ENCODE data around the gene ASPHD1.
A peak's percentile ranks its signal among the peaks of the same experiment; 100 is the strongest.

ASPHD1 gene

GRCh38 chr16:29922986-29923501, 22.8 kb downstream of the ASPHD1 start:
- DNase-seq, result no peak
- no peak overlapping the region for H2BK120ac ChIP-seq (ENCODE audit: insufficient read depth, low read length, poor library complexity)
- H3K4ac ChIP-seq (ENCODE audit: low read depth, low read length), result no peak overlapping the region
- H2BK5ac ChIP-seq (ENCODE audit: low read depth, low read length, poor library complexity), result no peak overlapping the region
- no peak overlapping the region for H3K23ac ChIP-seq (ENCODE audit: low read length)
- WGBS (ENCODE audit: extremely low coverage, insufficient coverage, insufficient read length), result no CpG with 5 or more reads among the region's 12 CpGs
- no peaks in the 10 kb centered on the region for H3K27me3 ChIP-seq (ENCODE audit: insufficient read depth, low read length)
- no peak overlapping the region for H3K4me2 ChIP-seq (ENCODE audit: low read length)
- no peak overlapping the region for H2BK12ac ChIP-seq (ENCODE audit: low read length)
- no peak overlapping the region for H2AK5ac ChIP-seq (ENCODE audit: low read length)
- no peak overlapping the region for H2AFZ ChIP-seq (ENCODE audit: insufficient read depth, low read length, poor library complexity)
- H4K12ac ChIP-seq (ENCODE audit: low read depth, low read length), result no peak overlapping the region
- peaks cover 11% of the 10 kb centered on the region for H3K79me1 ChIP-seq (ENCODE audit: low read length)
- H3K79me2 ChIP-seq (ENCODE audit: control insufficient read depth, insufficient read depth, low read length, poor library complexity), result peaks cover 14% of the 10 kb centered on the region
- H3K9me3 ChIP-seq (ENCODE audit: insufficient read depth, low read depth, low read length), result no peaks in the 10 kb centered on the region
- H3K9ac ChIP-seq (ENCODE audit: low read length), result no peak overlapping the region
- no peak overlapping the region for H3K14ac ChIP-seq (ENCODE audit: low read length)
- no peak overlapping the region for H3K4me3 ChIP-seq (ENCODE audit: low read depth, low read length)
- peaks cover 11 to 14% of the 10 kb centered on the region in 2 experiments for H3K4me1 ChIP-seq (ENCODE audit: control insufficient read depth in 1 of 2, insufficient read depth in 2 of 2, low read length in 2 of 2)
- no peak overlapping the region for H4K91ac ChIP-seq (ENCODE audit: low read depth, low read length)
- H4K8ac ChIP-seq (ENCODE audit: low read depth, low read length), result no peak overlapping the region
- H3K18ac ChIP-seq (ENCODE audit: low read length), result no peak overlapping the region
- H3K36me3 ChIP-seq (ENCODE audit: control insufficient read depth in 1 of 2, insufficient read depth in 2 of 2, low read length in 2 of 2), result peaks cover 14 to 16% of the 10 kb centered on the region in 2 experiments
- H3K27ac ChIP-seq (ENCODE audit: low read depth, low read length), result no peak overlapping the region

GRCh38 chr16:29925105-29925756, 24.9 kb downstream of the ASPHD1 start:
- peaks cover 11 to 14% of the 10 kb centered on the region in 2 experiments for H3K4me1 ChIP-seq (ENCODE audit: control insufficient read depth in 1 of 2, insufficient read depth in 2 of 2, low read length in 2 of 2)
- peaks cover 12 to 14% of the 10 kb centered on the region in 2 experiments for H3K36me3 ChIP-seq (ENCODE audit: control insufficient read depth in 1 of 2, insufficient read depth in 2 of 2, low read length in 2 of 2)
- peak in 1 of 2 donors; percentile 1 for DNase-seq
- H4K8ac ChIP-seq (ENCODE audit: low read depth, low read length), result peak overlapping the region; percentile 22
- H2BK12ac ChIP-seq (ENCODE audit: low read length), result no peak overlapping the region
- peak overlapping the region; percentile 99 for H3K4me3 ChIP-seq (ENCODE audit: low read depth, low read length)
- H2BK5ac ChIP-seq (ENCODE audit: low read depth, low read length, poor library complexity), result no peak overlapping the region
- peak overlapping the region; percentile 96 for H3K9ac ChIP-seq (ENCODE audit: low read length)
- H3K79me1 ChIP-seq (ENCODE audit: low read length), result peaks cover 11% of the 10 kb centered on the region
- H3K27ac ChIP-seq (ENCODE audit: low read depth, low read length), result peak overlapping the region; percentile 48
- H3K23ac ChIP-seq (ENCODE audit: low read length), result no peak overlapping the region
- H3K9me3 ChIP-seq (ENCODE audit: insufficient read depth, low read depth, low read length), result no peaks in the 10 kb centered on the region
- peak overlapping the region; percentile 85 for H2AFZ ChIP-seq (ENCODE audit: insufficient read depth, low read length, poor library complexity)
- no peak overlapping the region for H2BK120ac ChIP-seq (ENCODE audit: insufficient read depth, low read length, poor library complexity)
- H3K27me3 ChIP-seq (ENCODE audit: insufficient read depth, low read length), result no peaks in the 10 kb centered on the region
- peaks cover 14% of the 10 kb centered on the region for H3K79me2 ChIP-seq (ENCODE audit: control insufficient read depth, insufficient read depth, low read length, poor library complexity)
- H3K4me2 ChIP-seq (ENCODE audit: low read length), result peak overlapping the region; percentile 91
- H4K91ac ChIP-seq (ENCODE audit: low read depth, low read length), result peak overlapping the region; percentile 89
- H4K12ac ChIP-seq (ENCODE audit: low read depth, low read length), result no peak overlapping the region
- peak overlapping the region; percentile 100 for H3K18ac ChIP-seq (ENCODE audit: low read length)
- WGBS (ENCODE audit: extremely low coverage, insufficient coverage, insufficient read length), result 100% methylated on average over 1 of the region's 9 CpGs
- H3K4ac ChIP-seq (ENCODE audit: low read depth, low read length), result peak overlapping the region; percentile 92
- H2AK5ac ChIP-seq (ENCODE audit: low read length), result peak overlapping the region; percentile 18
- H3K14ac ChIP-seq (ENCODE audit: low read length), result peak overlapping the region; percentile 51

- peak within 1 kb of the TSS; percentile 99 for H4K12ac ChIP-seq (ENCODE audit: low read depth, low read length)
- peaks cover 11% of the 10 kb centered on the region for H3K79me1 ChIP-seq (ENCODE audit: low read length)
- peak within 1 kb of the TSS; percentile 99 for H2AFZ ChIP-seq (ENCODE audit: insufficient read depth, low read length, poor library complexity)
- H3K18ac ChIP-seq (ENCODE audit: low read length), result peak within 1 kb of the TSS; percentile 100
- peak within 1 kb of the TSS; percentile 95 for H2AK5ac ChIP-seq (ENCODE audit: low read length)
- peaks cover 10 to 12% of the 10 kb centered on the region in 2 experiments for H3K36me3 ChIP-seq (ENCODE audit: control insufficient read depth in 1 of 2, insufficient read depth in 2 of 2, low read length in 2 of 2)
- H2BK120ac ChIP-seq (ENCODE audit: insufficient read depth, low read length, poor library complexity), result peak within 1 kb of the TSS; percentile 93
- peak within 1 kb of the TSS; percentile 100 for H4K8ac ChIP-seq (ENCODE audit: low read depth, low read length)
- H3K27me3 ChIP-seq (ENCODE audit: insufficient read depth, low read length), result no peaks in the 10 kb centered on the region
- no peaks in the 10 kb centered on the region for H3K9me3 ChIP-seq (ENCODE audit: insufficient read depth, low read depth, low read length)
- H2BK12ac ChIP-seq (ENCODE audit: low read length), result peak within 1 kb of the TSS; percentile 36
- peak within 1 kb of the TSS; percentile 99 for H3K4me3 ChIP-seq (ENCODE audit: low read depth, low read length)
- H2BK5ac ChIP-seq (ENCODE audit: low read depth, low read length, poor library complexity), result peak within 1 kb of the TSS; percentile 91
- peaks cover 11 to 14% of the 10 kb centered on the region in 2 experiments for H3K4me1 ChIP-seq (ENCODE audit: control insufficient read depth in 1 of 2, insufficient read depth in 2 of 2, low read length in 2 of 2)
- WGBS (ENCODE audit: extremely low coverage, insufficient coverage, insufficient read length), result no CpG with 5 or more reads among the region's 89 CpGs
- H3K27ac ChIP-seq (ENCODE audit: low read depth, low read length), result peak within 1 kb of the TSS; percentile 62
- peak within 1 kb of the TSS; percentile 92 for H3K4ac ChIP-seq (ENCODE audit: low read depth, low read length)
- peak; percentile 87 to 94 for DNase-seq
- peaks cover 14% of the 10 kb centered on the region for H3K79me2 ChIP-seq (ENCODE audit: control insufficient read depth, insufficient read depth, low read length, poor library complexity)
- H3K4me2 ChIP-seq (ENCODE audit: low read length), result peak within 1 kb of the TSS; percentile 91
- H3K23ac ChIP-seq (ENCODE audit: low read length), result no peak within 1 kb of the TSS
- peak within 1 kb of the TSS; percentile 100 for H3K14ac ChIP-seq (ENCODE audit: low read length)
- H4K91ac ChIP-seq (ENCODE audit: low read depth, low read length), result peak within 1 kb of the TSS; percentile 92
- H3K9ac ChIP-seq (ENCODE audit: low read length), result peak within 1 kb of the TSS; percentile 96
Measured at GRCh38 chr16:29925781-29926710, 25.8 kb downstream of the ASPHD1 start, which contains the start of gene KCTD13. TSS of gene KCTD13 (minus strand) at chr16:29926226. CDS start at chr16:29926033, 193 bp downstream.

DNA sequence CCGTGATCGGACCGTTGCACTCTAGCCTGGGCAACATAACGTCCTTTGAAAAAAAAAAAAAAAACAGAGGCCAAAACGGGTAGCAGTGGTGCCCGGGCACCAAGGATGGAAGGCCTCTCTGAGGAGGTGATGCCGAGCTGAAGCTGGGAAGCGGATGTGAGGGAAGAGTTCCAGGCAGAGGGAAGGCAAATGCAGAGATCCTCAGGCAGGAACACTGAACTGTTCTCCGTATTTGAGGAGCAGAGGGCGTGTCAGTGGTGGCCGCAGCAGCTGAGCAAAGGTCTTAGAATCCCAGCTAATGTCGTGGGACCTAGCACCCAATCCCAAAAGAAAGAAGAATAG, 26.4 kb downstream of the ASPHD1 start:
- Histone ChIP-seq H3K36me3 (ENCODE audit: control insufficient read depth in 1 of 2, insufficient read depth in 2 of 2, low read length in 2 of 2) (peaks cover 8 to 11% of the 10 kb centered on the region in 2 experiments), H3K23ac (ENCODE audit: low read length) (no peak overlapping the region), H2AK5ac (ENCODE audit: low read length) (peak overlapping the region; percentile 95), H4K91ac (ENCODE audit: low read depth, low read length) (peak overlapping the region; percentile 92), H3K79me2 (ENCODE audit: control insufficient read depth, insufficient read depth, low read length, poor library complexity) (peaks cover 14% of the 10 kb centered on the region), H3K4me3 (ENCODE audit: low read depth, low read length) (peak overlapping the region; percentile 74), H2BK5ac (ENCODE audit: low read depth, low read length, poor library complexity) (peak overlapping the region; percentile 91), H2AFZ (ENCODE audit: insufficient read depth, low read length, poor library complexity) (peak overlapping the region; percentile 99), H4K8ac (ENCODE audit: low read depth, low read length) (peak overlapping the region; percentile 100), H2BK120ac (ENCODE audit: insufficient read depth, low read length, poor library complexity) (peak overlapping the region; percentile 93), H3K4ac (ENCODE audit: low read depth, low read length) (peak overlapping the region; percentile 92), H3K9me3 (ENCODE audit: insufficient read depth, low read depth, low read length) (no peaks in the 10 kb centered on the region), H4K12ac (ENCODE audit: low read depth, low read length) (peak overlapping the region; percentile 99), H2BK12ac (ENCODE audit: low read length) (no peak overlapping the region), H3K14ac (ENCODE audit: low read length) (peak overlapping the region; percentile 100), H3K27ac (ENCODE audit: low read depth, low read length) (no peak overlapping the region), H3K18ac (ENCODE audit: low read length) (peak overlapping the region; percentile 99), H3K4me1 (ENCODE audit: control insufficient read depth in 1 of 2, insufficient read depth in 2 of 2, low read length in 2 of 2) (peaks cover 11 to 14% of the 10 kb centered on the region in 2 experiments), H3K9ac (ENCODE audit: low read length) (peak overlapping the region; percentile 93), H3K4me2 (ENCODE audit: low read length) (peak overlapping the region; percentile 90), H3K27me3 (ENCODE audit: insufficient read depth, low read length) (no peaks in the 10 kb centered on the region), H3K79me1 (ENCODE audit: low read length) (peaks cover 11% of the 10 kb centered on the region)
- no CpG with 5 or more reads among the region's 12 CpGs for WGBS (ENCODE audit: extremely low coverage, insufficient coverage, insufficient read length)
- DNase-seq, result no peak

Data from trophoblast cell (in vitro differentiated cells and primary cell).